Inflammatory macrophage treated with lipopolysaccharide for 1 hour (primary cell): ENCODE data around the gene NKPD1.

Source experiments
- DNase-seq, 2 donors: peaks; one replicate each; pipeline ENCODE4 v3.0.0-alpha.2; 2020 to 2022

Gene NKPD1

GRCh38 chr19:45113628-45114027, 47.2 kb downstream of the NKPD1 start:
- no peak for DNase-seq

DNA sequence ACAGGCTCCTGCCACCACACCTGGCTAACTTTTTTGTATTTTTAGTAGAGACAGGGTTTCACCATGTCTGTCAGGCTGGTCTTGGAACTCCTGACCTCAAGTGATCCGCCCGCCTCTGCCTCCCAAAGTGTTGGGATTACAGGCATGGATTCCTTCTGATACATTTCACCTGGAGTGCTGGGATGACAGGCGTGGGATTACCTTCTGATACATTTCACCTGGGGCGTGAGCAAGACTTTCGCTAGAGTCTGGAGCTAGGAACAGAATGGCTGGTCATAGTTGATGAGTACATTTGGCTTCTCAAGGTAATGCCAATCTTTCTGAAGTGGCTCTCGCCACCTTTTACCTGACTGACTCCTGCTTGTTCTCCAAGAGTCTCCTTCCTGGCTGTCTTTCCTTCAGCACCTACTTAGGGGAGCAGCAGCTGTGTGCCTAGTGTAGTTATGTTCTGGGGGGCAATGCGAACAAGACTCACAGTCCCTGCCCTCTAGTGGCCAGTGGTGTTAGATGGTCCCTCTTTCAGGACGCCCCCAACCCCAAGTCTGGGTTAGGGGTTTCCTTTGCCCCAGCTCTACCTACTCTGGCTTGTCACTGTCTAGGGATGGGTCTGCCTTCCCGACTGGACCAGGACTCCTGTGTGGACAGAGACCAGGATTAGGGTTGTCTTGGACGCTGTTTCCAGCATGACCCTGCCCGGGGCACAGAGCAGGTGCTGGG, 48.5 kb downstream of the NKPD1 start:
- DNase-seq, result no peak
